Ovary (tissue), 10 donors: ENCODE measurements around the gene OR52J3. TPM values are rescaled to one million over a fixed set of nuclear protein-coding genes. Genes with fewer than 3 reads are reported as not detected.
A peak's percentile ranks its signal among the peaks of the same experiment; 100 is the strongest.

Source experiments
- DNase-seq, 5 donors: peaks; one replicate each; pipeline ENCODE4 v3.0.0-alpha.2; 2019 to 2020
- H3K27ac ChIP-seq, 2 donors: fragments of 200-600 bp; one replicate each; pipeline versions ENCODE4 v1.5.1 to v1.8.0; 2019 to 2022
- H3K27me3 ChIP-seq: fragments of 200-600 bp; one replicate; pipeline ENCODE4 v1.8.0; 2022
- H3K36me3 ChIP-seq: fragments of 200-600 bp; sonication (generic); one replicate; pipeline ENCODE4 v1.5.1; 2019
- H3K4me1 ChIP-seq: one replicate; pipeline ENCODE4 v1.8.1; 2013; ENCODE audit warnings: mild to moderate bottlenecking, moderate library complexity; ENCODE audit not compliant: insufficient read depth
- H3K4me3 ChIP-seq: fragments of 200-600 bp; sonication (generic); one replicate; pipeline ENCODE4 v1.5.1; 2017
- H3K9me3 ChIP-seq, 2 donors: fragments of 200-600 bp in 1 of 2; sonication (generic) in 1 of 2; one replicate each; pipeline versions ENCODE4 v1.5.1 to v1.8.1; 2013 to 2019; ENCODE audit warnings: mild to moderate bottlenecking in 1 of 2, moderate library complexity in 1 of 2
- CTCF ChIP-seq, 3 donors: fragments of 450-650 bp in 2 of 3; fragments of 200-600 bp in 1 of 3; IDR thresholded peaks; one replicate each; pipeline versions ENCODE4 v1.5.1 to v1.8.0; 2016 to 2022; ENCODE audit warnings: antibody characterized with exemption in 3 of 3, mild to moderate bottlenecking in 1 of 3
- EP300 ChIP-seq: sonication (generic); formaldehyde crosslinking; IDR thresholded peaks from one replicate; pipeline ENCODE4 v1.6.1; 2017; ENCODE audit warnings: antibody characterized with exemption
- POLR2A ChIP-seq: fragments of 450-650 bp; IDR thresholded peaks from one replicate; pipeline ENCODE4 v1.6.1; 2017; ENCODE audit warnings: antibody characterized with exemption, mild to moderate bottlenecking, moderate library complexity
- WGBS, 3 donors: extraction: QIAGEN DNeasy Blood & Tissue Kit in 1 of 3; methylation state at CpG; one replicate each; pipeline versions ENCODE4 v1.1.5 to v1.1.7; 2013 to 2017; 5-methylcytosine and 5-hydroxymethylcytosine counted together
- intact Hi-C, 4 donors: fragments of 100-400 bp; cut with DNase I; formaldehyde crosslinking; loops; one replicate each; pipeline versions ENCODE4 v1.11.0 to v1.15.1; 2022 to 2023
- long read RNA-seq, 3 donors: library from polyadenylated mRNA in 2 of 3; unstranded in 2 of 3; transcript quantifications; one replicate each; pipeline ENCODE4 v2.0.0 and lab custom pipeline, GENCODE V29; 2021 to 2026
- polyA plus RNA-seq, 2 donors: library from polyadenylated mRNA; stranded (reverse); fragments of 200-250 nt in 1 of 2; fragments of 350-450 nt in 1 of 2; fragmentation: Illumina TruSeq in 1 of 2; extraction: RNeasy Lipid Tissue Mini Kit (QIAGEN cat#74804) in 1 of 2; gene quantifications; one replicate each; pipeline ENCODE4 v1.2.3, GENCODE V29; 2013 to 2014
- total RNA-seq, 7 donors: library from RNA; depleted of rRNA in 2 of 7; stranded (reverse); fragments of >200 nt in 2 of 7; fragmentation: NEBNext Ultra II Directional in 3 of 7; extraction: Animal tissue kit (Norgen Biotek cat#: 25700) in 3 of 7; gene quantifications; one replicate each; pipeline versions ENCODE4 v1.1.0 to v1.2.4, GENCODE V29; 2016 to 2023
- donor health status: DM: no; HTN: no; CAD: no; lungs with moderate emphysema.
- donor health status: DM: no; HTN: no; CAD: no.
- donor health status: Bipolar disorder and iron deficiency.
- donor health status: DM: yes; HTN: yes; CAD: no.
- donor health status: DM: no; HTN: no; CAD: no.
- donor health status: DM: yes; HTN: yes; CAD: no.

OR52J3 gene
- total RNA-seq (not detected), polyA plus RNA-seq (not detected)
- long read RNA-seq, donor 1: 0 reads
- long read RNA-seq, donor 2: 0 reads
- long read RNA-seq, donor 3: 0 reads

DNA sequence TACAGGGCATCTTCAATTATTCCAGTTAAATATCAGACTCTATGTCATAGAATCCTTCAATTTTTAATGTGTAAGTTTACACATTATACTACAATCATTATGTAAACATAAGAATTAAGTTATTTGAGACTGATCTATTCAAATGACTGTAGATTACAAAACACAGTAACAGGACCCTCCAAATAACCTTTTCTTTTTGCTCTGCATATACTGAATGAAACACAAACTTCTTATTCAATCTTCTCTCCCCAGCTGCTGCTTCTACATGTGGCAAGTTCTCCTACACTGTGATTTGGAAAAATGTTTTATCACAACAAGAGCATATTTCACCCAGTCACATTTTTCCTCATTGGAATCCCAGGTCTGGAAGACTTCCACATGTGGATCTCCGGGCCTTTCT, at the start of gene OR52J3:
Gene OR52J3 (plus strand): TSS at position 301 of the 400 bp plus-strand sequence. CDS start 0 bp downstream, at position 301.
- 20 to 28% (median 21%) methylated on average over 1 of the region's 1 CpG for WGBS, 3 donors
- intact Hi-C loops: no loop called here
- TF ChIP-seq POLR2A (no peak), CTCF (IDR thresholded peaks at IDR 0.05) (no peak), EP300 (no peak)

DNA sequence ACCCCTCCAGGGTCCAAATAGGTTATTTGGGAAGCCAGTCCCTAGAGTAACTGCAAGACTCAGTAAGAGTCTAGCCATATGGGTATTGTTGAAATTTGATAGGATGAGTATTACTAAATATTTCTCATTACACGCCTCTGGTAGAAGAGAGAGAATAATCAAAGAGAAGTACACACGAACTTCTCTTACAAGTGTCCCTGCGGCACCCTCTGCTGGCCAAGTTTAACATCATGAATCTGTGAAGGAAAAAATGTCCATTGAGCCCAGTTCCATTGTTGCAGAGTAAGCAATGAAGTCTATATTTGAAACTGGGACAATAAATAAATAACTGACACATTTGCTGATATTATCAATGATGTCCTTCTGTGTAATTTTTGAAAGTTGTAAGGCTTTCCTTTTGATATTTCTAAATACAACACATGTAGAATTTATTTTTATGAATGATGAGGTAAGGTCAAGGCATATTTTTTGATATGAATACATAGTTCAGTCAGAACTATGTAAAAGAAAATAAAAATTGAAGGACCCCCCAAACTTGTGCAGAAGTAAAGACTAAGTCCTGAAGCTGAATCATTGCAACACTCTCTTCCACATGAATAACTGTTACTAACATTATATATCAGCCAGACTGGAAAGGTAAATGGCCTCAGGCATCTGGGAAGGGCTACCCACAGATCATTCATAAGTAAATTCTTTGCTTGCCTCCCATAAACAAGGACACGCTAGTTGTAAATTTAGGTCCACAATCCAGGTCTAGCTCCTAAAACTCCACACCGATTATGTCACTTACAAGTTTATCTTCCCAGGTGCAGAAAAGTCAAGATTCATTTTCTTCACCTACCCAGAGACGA, 41.7 kb upstream of the OR52J3 start:
- no peak overlapping the region for H3K4me3 ChIP-seq
- no peaks in the 10 kb centered on the region for H3K36me3 ChIP-seq
- WGBS, 3 donors: 32 to 38% (median 34%) methylated on average over 6 of the region's 6 CpGs
- H3K27ac ChIP-seq: no peak overlapping the region
- TF ChIP-seq POLR2A: no peak
- no peak for TF ChIP-seq CTCF (IDR thresholded peaks at IDR 0.05)
- no peak for TF ChIP-seq EP300
- peak in 3 of 5 donors; percentile 25 to 50 (median 30) for DNase-seq
- no peaks in the 10 kb centered on the region for H3K9me3 ChIP-seq
- no peaks in the 10 kb centered on the region for H3K27me3 ChIP-seq
- H3K4me1 ChIP-seq: no peaks in the 10 kb centered on the region
- intact Hi-C loops: loop anchor here in 3 of 4 donors (10.0 kb wide), 2 partner anchors 370 to 380 kb away; partner anchors contain the start of gene OR51D1 (in 2 of the 3)

More for the DNA sequence above, at the start of gene OR52J3:
- Histone ChIP-seq H3K4me1 (no peaks in the 10 kb centered on the region), H3K36me3 (no peaks in the 10 kb centered on the region), H3K27me3 (no peaks in the 10 kb centered on the region), H3K27ac (no peak within 1 kb of the TSS), H3K9me3 (no peaks in the 10 kb centered on the region), H3K4me3 (no peak within 1 kb of the TSS)
- no peak for DNase-seq

- Histone ChIP-seq H3K27me3 (no peaks in the 10 kb centered on the region), H3K27ac (no peak overlapping the region), H3K4me3 (no peak overlapping the region), H3K4me1 (no peaks in the 10 kb centered on the region), H3K36me3 (no peaks in the 10 kb centered on the region), H3K9me3 (no peaks in the 10 kb centered on the region)
- 42 to 58% (median 49%) methylated on average over 2 of the region's 2 CpGs for WGBS, 3 donors
- intact Hi-C loops: loop anchor here in 3 of 4 donors (10.0 kb wide), 2 partner anchors 373 to 383 kb away; partner anchors contain the start of gene OR51D1 (in 2 of the 3)
- DNase-seq: no peak
- no peak for TF ChIP-seq CTCF (IDR thresholded peaks at IDR 0.05)
- no peak for TF ChIP-seq EP300
- TF ChIP-seq POLR2A: no peak
Measured at GRCh38 chr11:5007561-5007960, 38.8 kb upstream of the OR52J3 start.

DNA sequence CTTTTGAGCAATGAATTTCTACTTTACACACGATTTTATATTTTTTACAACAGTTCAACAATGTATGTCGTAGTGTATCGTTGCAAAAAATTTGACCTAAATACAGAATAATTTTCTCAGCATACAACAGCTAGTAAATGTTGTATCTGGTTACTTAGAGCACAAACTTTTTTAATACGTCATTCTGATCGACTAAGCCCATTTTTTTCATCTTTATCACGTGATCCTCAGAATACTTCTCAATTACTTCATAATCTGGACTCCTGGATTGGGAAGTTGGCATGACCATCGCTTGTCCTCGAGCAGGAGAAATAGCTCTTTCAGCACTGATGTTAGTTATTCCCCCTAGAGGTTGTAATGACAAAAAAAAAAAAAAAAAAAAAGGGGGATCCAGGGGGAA, 35.1 kb upstream of the OR52J3 start:
- Histone ChIP-seq H3K36me3 (no peaks in the 10 kb centered on the region), H3K27me3 (no peaks in the 10 kb centered on the region), H3K4me3 (no peak overlapping the region), H3K9me3 (no peaks in the 10 kb centered on the region), H3K4me1 (no peaks in the 10 kb centered on the region), H3K27ac (no peak overlapping the region)
- 72 to 80% (median 75%) methylated on average over 8 of the region's 8 CpGs for WGBS, 3 donors
- intact Hi-C loops: no loop called here
- DNase-seq: no peak
- TF ChIP-seq POLR2A: no peak

DNA sequence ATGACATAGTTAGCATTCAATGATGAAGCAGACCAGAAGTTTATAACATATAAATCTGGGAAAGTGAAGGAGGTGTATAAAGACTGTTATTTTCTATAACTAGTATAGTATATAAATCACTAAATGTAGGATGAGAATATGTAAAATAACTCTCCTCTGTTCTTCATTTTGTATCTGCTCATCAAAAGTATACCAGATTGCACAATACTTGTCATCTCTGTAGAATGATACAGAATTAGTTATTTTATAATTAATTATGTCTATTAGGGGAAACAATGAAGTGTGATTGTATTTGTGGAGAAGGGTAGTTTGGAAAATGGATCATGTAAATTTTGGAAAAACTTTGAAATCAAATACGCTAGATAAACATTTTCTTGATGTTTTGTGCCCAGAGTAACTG, 33.3 kb upstream of the OR52J3 start:
- intact Hi-C loops: no loop called here
- Histone ChIP-seq H3K4me1 (no peaks in the 10 kb centered on the region), H3K27ac (no peak overlapping the region), H3K9me3 (no peaks in the 10 kb centered on the region), H3K4me3 (no peak overlapping the region), H3K27me3 (no peaks in the 10 kb centered on the region), H3K36me3 (no peaks in the 10 kb centered on the region)
- no peak for DNase-seq
- WGBS, 3 donors: 76 to 91% (median 86%) methylated on average over 1 of the region's 1 CpG
- TF ChIP-seq CTCF (IDR thresholded peaks at IDR 0.05) (no peak), EP300 (no peak), POLR2A (no peak)
